EH (cell line): ENCODE data around the gene SUSD6.
A peak's percentile ranks its signal among the peaks of the same experiment; 100 is the strongest.

Experiments used
- DNase-seq: peaks from one replicate; pipeline ENCODE4 v3.0.0-alpha.2; 2015; ENCODE audit warnings: low read depth

Gene SUSD6

GRCh38 chr14:69672356-69672755, 61.0 kb downstream of the SUSD6 start:
- no peak for DNase-seq

- DNase-seq: no peak
Measured at GRCh38 chr14:69673104-69673503, 61.7 kb downstream of the SUSD6 start.

- no peak for DNase-seq
Measured at GRCh38 chr14:69673578-69674305, 62.3 kb downstream of the SUSD6 start.

GRCh38 chr14:69674546-69675244, 63.3 kb downstream of the SUSD6 start:
- DNase-seq: no peak

GRCh38 chr14:69675245-69675583, 63.8 kb downstream of the SUSD6 start:
- DNase-seq: no peak

GRCh38 chr14:69675877-69676416, 64.6 kb downstream of the SUSD6 start:
- DNase-seq: no peak

- no peak for DNase-seq
Measured at GRCh38 chr14:69676723-69677122, 65.3 kb downstream of the SUSD6 start.

- DNase-seq: peak; percentile 21
Measured at GRCh38 chr14:69680297-69680696, 68.9 kb downstream of the SUSD6 start.

- DNase-seq: no peak
Measured at GRCh38 chr14:69682136-69682535, 70.7 kb downstream of the SUSD6 start.

GRCh38 chr14:69682621-69683263, 71.3 kb downstream of the SUSD6 start:
- peak; percentile 16 for DNase-seq

- DNase-seq: no peak
Measured at GRCh38 chr14:69683971-69684370, 72.6 kb downstream of the SUSD6 start.

- DNase-seq: no peak
Measured at GRCh38 chr14:69684461-69685217, 73.2 kb downstream of the SUSD6 start.

GRCh38 chr14:69685218-69685616, 73.8 kb downstream of the SUSD6 start:
- DNase-seq: no peak

GRCh38 chr14:69685716-69686115, 74.3 kb downstream of the SUSD6 start:
- DNase-seq: peak; percentile 24

- no peak for DNase-seq
Measured at GRCh38 chr14:69687606-69688298, 76.4 kb downstream of the SUSD6 start.

GRCh38 chr14:69688299-69688649, 76.9 kb downstream of the SUSD6 start:
- DNase-seq: no peak

GRCh38 chr14:69690042-69690441, 78.6 kb downstream of the SUSD6 start:
- DNase-seq: no peak

GRCh38 chr14:69692594-69692993, 81.2 kb downstream of the SUSD6 start:
- no peak for DNase-seq

- no peak for DNase-seq
Measured at GRCh38 chr14:69693145-69693544, 81.7 kb downstream of the SUSD6 start.

GRCh38 chr14:69693801-69694729, 82.7 kb downstream of the SUSD6 start:
- DNase-seq: no peak
